Ureter (tissue), 1 donor: Measurements from ENCODE around the gene MAGI1. TPM values are rescaled to one million over a fixed set of nuclear protein-coding genes. Genes with fewer than 3 reads are reported as not detected.

Experiments
- DNase-seq: peaks from one replicate; pipeline ENCODE4 v3.0.0-alpha.2; 2020; ENCODE audit warnings: low spot score
- total RNA-seq: library from RNA; stranded (reverse); gene quantifications from one replicate; pipeline ENCODE4 v1.2.4, GENCODE V29; 2023
- donor health status: DM: yes; HTN: yes; CAD: no.

Gene MAGI1
- total RNA-seq, 1 donor from 2014 or later = 45.5 TPM

DNA sequence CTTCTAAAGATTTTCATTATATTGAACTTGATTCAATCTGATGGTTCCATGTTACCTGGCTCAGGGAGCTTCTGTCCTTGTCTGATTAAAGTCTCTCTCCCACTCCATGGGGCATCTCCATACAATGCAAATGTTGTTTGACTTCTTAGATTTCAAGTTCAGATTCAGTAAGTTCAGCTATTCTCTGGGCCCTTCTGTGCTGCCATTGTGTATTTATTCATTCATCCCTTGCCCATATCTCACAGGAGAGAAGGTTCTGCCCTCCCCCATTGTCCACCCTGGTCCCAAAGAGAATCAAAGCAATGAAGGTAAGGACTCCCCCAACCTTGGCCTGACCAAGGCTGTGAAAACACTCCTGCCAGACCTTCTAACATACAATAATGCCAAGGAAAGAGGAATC is 669.9 kb downstream of the MAGI1 start:
- DNase-seq = no peak

DNA sequence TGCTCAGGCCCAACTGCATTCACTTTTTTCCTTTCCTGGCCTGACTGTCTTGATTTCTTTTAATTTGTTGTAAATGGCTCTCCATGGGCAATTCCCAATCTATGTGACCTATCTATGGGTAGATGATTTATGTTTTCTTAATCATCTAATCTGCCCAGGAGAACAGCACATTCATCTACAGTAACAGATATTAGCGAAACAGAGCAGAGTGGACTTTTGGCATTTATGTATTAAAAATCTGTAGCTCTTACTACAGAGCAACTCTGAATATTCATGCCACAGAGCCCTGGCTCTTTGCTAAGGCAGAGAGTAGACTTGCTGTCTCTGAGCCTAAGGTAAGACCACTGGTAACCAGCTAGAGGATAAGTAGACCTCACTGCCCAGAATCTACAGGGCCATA is 676.0 kb downstream of the MAGI1 start:
- no peak for DNase-seq

DNA sequence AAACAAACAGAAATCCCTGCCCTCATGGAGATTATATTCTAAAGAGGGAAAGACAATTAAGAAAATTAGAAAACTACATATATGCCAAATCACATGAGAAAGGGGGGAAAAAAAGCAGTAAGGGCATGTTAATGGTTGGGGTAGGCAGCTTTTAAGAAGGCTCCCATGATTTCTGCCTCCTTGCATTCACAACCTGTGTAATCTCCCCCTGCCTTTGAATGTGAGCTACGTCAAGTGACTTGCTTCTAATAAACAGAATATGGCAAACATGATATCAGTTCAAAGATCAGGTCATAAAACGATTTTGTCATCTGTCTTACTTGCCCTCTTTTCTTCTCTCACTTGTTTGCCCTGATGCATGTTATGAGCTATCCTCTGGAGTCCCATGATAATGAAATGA is 677.3 kb downstream of the MAGI1 start:
- DNase-seq = no peak

DNA sequence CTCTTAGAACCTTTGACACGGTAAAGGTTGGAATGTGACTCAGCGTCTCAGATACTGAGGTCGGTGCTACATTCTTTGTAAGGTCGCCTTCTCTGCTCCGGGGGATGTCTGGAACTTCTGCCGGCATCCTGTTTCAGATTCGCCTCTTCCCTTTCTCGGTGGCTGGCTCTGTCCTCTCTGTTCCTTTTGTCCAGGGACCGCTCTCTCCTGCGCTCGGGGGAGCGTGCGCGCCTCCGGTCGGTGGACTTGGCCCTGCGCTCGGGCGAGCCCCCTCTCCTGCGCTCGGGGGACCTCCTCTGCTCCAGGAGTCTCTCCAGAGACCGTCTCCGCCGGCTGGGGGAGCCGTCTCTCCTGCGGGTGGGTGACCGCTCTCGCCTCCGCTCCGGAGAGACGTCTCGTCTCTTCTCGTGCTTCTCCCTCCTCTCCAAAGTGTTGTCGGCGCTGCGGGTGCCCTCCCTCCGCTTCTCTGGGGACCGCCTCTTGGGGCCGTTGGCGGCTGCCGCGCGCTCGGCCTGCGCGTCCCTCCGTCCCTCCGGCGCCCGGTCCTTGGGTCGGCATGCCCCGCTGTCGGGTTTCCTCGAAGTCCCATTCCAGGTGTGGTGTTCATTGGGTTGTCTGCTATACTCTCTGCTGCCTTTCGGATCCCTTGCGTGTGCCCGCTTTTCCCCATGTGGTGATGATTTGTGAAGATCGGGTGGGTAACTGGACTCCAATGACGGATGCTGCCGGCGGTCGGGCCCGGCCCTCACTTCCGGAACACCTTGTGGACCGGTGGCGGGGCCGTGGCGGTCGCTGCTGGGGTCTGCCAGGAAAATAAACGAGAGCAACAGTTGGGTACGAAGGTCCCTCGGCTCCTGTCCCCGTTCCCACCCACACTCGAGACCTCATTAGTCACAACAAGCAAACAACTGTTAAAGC is 682.1 kb downstream of the MAGI1 start:
- DNase-seq = no peak

DNA sequence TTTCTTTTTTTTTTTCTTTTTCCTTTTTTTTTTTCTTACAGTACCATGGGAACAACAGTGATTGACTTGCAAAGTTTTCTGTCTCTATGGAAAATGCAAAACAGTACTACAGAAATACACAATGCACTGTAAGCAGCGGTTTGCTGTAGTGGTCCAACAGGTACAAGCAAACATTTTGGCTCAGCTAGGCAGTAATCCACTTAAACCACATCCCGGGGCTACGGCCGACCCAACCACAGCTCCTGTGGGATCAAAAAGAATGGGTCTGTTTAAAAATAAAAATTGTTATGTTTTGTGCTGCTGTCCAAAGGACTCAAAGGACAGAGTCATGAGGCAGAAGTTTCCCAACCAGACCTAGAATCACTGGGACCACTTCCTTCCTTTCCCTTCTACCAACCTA is 683.8 kb downstream of the MAGI1 start:
- no peak for DNase-seq

DNA sequence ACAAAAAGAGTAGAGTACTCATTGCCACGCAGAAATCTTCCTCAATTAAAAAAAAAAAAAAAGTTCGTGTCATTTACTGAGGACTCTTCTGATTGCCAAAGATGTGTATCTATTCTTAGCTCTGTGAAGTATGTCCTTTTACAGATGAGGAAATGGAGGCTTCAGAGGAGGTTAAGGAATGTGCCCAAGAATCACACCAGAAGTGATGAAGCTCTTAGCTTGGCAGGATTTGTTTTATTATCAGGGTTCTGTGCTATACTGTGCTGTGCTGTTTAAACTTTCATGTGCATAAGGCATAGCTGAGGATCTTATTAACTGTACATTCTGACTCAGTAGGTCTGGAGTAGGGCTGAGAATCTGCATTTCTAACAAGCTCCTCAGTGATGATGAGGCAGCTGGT is 685.8 kb downstream of the MAGI1 start:
- no peak for DNase-seq

DNA sequence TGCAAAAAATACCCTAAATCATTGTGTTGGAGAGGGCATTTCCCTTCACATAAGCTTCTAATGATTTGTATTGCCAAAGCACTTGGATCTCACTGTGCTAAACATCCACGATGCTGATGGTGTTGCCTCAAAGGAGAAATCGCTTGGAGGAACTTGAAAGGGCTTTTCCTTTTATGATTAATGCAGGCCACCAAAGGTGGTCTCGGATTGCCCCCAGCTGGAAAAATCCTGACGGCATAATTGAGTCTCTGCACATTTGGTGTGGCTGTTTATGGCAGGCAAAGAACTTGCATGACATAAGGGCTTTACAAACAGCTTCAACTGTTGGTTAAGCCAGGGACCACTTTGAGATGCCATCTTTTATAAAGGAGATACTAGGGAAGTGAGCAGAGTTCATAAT is 687.0 kb downstream of the MAGI1 start:
- no peak for DNase-seq

DNA sequence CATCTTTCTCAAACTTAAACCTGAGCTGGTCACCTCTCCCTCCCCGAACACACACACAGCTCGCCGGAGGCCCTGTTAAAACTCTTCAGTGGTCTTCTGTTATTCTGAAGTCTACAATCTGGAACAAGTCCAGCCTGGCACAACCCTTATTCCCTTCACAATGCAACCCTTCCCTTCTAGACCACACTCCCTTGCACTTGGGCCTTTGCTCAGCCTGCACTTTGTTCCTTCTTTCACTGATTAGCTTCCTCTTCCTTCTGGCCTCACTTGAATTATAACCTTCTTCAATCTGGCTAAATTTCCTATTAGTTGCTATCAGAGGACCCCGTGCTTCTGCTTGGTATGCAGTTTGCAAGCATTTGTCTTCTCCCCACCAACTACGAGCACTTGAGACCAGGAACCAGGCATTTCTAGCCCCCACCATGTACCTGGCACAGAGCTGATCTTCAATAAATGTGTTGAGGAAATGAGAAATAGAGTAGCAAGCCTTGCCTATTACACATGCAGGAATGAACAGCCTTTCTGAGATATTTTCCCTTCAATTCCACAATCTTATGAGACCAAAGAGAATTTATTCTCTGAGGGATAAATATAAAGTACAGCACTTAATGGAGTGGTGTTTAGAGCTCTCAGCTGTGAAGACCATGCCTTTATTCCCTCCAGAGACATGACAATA is 687.8 kb downstream of the MAGI1 start:
- no peak for DNase-seq

DNA sequence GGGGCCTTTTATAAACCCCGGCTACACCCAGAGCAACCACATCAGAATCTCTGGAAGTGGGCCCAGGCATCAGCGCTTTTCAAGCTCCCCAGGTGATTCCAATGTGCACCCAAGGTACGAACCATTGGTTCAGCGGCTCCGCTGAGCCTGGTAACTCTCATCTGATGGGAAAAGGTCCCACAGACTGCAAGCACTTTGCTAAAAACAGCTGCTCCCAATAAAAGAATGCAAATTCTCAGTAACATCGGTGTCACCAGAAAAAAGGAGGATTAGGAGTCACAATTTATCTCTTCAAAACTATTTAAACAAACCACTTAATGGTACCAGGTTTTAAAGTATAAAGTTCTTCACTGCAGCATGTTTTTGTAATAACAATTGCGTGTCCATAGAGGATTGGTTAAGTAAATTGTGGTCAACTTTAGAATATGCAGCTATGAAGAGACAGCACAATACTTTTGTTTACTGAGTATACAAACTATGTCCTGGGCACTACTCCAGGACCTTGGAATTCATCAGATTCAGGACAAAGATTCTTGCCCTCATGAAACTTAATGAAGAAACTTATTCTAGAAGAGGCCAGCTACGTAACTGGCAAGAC is 690.2 kb downstream of the MAGI1 start:
- no peak for DNase-seq

DNA sequence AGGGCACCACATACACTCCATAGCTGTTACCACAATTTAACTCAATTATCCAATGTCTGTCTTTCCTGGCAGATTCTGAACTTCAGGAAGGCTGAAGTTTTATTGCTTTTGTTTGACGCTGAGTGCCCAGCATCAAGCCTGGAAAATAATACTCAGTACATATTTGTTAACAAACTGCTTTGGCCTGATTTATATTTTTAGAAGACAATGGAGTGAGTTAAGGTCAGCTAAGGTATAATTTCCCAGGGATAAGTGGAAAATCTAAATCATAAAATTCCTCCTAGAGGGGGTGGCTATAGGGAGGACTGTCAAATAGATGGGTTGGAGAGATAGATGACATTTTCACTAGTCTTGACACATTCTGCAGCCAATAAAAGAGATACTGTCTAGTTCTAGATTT is 691.6 kb downstream of the MAGI1 start:
- no peak for DNase-seq

DNA sequence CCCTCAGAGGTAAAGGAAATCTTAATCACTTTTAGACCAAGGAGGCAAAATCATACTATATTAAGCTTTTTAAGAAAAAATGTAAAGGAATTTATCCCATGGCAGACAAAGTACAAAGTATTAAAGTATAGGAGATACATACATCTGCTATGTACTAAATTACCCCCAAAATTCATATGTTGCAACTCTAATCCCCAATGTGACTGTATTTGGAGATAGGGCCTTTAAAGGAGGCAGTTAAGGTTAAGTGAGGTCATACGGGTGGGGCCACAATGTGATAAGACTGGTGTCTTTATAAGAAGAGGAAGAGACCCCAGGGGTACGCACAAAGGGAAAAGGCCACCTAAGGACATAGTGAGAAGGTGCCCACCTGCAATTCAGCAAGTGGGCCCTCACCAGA is 693.9 kb downstream of the MAGI1 start:
- no peak for DNase-seq

DNA sequence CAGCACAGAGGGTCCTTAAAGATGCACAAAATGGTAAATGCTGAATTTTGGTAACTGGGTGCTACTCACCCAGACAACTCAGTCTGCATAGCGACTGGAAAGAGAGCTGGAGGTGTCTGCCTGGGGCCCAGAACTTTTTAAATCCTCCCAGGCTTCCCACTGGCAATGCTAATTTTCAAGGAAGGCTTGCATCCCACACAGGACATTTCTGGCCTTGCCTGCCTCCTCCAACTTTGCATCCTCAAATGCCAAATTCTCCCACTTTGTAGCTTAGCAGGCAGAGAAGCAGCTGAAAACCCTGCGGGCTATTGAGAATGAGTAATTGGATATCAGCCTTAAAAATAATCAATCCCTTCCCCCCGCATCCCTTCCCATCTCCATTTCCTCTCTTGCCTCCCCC is 694.3 kb downstream of the MAGI1 start:
- DNase-seq = no peak

DNA sequence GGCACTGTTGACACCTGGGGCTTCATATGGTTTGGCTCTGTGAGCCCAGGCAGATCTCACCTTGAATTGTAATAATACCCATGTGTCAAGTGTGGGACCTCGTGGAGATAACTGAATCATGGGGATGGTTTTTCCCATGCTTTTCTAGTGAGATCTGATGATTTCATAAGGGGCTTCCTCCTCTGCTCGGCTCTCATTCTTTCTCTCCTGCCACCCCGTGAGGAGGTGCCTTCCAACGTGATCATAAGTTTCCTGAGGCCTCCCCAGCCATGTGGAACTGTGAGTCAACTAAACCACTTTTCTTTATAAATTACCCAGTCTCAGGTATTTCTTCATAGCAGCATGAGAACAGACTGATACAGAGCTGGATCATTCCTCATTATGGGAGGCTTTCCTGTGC is 695.0 kb downstream of the MAGI1 start:
- no peak for DNase-seq

DNA sequence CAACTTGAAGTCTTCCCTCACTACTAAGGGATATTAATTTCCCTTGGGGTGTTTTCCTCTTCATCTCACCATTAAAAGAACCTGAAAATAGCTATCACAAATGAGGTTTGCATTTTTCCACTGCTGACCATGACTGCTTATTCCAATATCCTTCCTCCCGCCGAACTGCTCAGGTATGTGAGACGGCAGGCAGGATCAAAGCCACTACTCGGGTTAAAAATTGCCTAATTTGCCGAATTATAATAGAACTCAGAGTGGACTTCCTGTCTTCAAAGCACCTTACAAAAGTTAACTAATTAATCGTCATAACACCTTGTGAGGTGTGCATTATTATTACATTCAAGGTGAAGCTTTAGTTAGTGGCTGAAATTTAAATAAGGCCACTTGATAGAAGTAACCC is 695.7 kb downstream of the MAGI1 start:
- DNase-seq = no peak

DNA sequence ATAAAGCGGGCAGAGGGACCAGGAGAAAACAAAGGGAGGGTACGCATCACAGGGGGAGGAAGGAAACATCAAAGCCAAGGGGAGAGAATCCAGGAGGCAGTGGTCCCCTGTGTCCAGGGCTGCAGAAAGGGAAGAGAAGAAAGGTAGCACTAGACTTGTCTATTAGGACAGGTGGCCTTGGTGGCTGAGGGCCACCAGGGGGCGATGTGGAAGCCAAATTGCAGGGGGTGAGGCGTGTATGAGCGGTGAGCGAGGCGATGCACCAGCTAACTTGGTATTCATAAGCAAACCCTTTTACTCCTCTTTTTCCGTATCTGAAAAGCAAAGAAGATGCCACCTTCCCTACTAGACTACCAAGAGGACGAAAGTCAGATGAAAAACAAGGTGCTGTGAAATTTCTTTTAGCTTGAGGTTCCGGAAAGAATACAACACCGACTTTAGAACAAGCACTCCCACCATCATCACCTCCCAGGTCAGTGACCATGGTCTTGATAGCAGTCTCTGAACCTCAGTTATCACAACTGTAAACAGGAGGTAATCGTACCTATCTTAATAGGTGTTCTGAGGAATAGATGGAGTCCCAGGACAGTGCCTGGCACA is 696.5 kb downstream of the MAGI1 start:
- no peak for DNase-seq

DNA sequence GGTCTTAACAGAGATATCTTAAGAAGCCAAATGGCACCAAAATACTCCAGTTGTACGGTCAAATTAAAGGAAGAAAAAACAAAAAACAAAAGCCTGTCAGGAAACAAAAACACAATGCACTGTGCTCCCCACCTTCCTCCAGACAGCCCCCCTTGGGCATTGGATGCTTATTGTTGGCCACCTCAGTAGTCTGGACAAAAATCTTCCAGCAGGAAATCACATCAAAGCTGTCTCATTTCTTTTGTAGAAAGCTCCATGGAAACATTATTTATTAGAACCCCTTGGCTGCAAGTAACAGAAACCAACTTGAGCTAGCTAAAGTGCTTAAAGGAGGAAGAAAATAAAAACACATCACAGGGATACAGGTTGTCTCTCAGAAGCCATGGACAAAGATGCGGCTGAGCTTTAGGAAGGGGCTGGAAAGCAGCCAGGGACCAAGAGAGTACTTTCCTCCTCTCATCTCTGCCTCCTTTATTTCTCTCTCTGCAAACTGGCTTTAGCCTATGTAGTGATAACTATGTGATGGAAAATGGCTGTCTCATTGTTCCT is 699.5 kb downstream of the MAGI1 start:
- DNase-seq = no peak

DNA sequence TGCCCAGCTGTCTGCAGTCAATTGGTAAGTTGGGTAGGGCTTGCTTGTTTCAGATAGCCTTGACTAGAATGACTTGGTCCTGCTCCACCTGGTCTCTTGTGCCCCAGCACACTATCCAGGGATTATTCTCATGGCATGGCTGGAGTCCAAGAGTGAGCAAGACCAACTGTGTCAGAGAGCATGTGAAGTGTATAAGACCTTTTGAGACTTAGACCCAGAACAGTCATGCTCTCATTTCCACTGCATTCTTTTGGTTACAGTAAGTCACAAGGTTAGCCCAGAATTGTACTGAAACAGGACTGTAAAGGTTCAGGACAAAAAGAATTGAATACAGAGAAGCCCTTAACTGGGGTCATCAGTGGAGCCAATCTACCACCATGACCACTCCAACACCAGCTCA is 700.1 kb downstream of the MAGI1 start:
- no peak for DNase-seq

DNA sequence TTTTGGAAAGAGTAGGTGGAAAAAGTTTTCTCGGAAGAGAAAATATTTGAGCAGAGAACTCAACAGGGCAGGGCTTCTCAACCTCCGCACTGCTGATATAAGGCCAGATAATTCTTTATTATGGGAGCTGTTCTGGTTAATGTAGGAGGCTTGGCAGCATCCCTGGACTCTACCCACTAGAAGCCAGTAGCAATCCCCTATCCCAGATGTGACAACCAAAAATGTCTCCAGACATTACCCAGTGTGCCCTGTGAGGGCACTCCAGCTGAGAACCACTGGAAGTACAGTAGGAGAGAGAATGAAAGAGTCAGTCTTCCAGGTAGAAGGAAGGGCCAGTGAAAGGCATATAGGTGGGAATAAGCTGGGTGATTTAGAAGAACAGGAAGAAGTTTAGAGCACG is 703.1 kb downstream of the MAGI1 start:
- DNase-seq = no peak

DNA sequence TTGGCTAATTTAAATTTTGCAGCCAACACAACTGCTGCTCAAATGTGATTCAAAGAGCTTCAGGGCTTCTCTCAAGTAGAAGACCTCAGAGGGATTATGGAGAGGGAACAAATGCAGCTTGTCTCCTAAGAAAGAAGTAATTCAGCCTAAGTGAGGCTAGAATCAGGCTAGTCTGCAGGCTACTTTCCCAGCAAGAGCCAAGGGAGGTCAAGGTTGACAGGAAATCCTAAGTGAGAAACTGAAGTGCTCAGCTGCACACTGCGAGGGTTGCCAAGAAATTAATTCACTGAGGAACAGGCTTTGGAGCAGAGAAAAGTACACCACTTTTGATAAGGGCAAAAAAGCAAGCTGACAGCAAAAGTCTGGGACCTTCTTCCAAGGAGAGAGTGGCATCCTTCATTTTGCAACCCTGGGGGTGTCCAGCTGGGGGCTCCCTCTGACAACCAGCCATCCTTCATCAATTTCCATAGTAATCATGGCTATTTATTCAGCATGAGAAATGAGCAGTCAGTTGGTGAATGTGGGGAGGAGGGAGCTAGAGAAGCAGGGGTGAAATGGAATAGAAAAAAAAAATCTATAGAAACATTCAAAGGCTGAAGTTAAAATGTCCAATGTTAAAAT is 704.6 kb downstream of the MAGI1 start:
- no peak for DNase-seq

DNA sequence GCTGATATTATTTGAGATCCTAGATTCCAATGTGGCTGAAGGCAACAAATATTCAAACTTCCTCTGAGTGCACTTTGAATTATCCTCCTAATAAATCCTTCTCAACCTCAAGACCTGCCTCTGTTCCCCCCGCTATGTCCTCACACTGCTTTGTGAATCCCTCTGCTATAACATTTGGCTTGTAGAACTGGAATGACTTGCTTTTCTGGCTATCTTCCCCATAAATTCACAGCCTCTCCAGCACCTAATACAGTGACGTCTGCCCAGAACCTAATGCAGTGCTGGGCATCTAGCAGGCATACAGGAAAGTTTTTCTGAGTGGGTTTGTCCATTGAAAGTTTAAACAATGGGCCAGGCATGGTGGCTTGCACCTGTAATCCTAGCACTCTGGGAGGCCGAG is 707.0 kb downstream of the MAGI1 start:
- no peak for DNase-seq

DNA sequence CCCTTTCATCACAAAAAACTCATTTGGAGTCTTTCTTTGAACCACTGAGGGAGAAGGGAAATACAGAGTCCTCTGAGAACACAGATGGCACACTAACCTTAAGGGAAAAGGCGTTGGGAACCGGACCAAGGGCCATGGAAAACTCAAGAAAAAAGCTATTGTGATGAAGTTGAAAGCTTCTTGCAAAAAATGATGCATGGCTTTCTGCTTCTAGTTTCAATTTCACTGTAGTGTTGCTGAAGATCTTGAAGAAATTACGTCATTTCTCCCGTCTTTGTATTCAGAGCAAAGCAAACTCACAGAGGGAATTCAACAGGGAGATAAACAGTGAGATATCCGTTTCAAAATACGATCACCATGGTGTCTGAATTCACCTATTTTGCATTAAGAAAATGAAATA is 708.6 kb downstream of the MAGI1 start:
- DNase-seq = no peak

DNA sequence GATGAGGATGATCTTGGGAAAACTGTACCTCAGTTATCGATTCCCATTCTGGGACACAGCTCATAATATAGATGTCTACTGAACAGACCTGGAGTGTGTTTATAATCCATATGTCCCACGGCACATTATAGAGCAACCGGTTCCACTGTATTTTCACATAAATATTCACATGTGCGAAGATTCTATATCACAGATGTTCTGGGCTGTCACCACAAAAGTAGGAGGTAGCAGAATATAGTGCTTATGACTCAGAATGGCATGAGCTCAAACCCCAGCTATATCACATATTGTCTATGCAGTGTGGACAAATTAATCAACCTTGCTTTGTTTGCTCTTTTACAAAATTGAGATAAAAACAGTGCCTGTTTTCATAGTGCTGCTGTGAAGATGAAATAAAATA is 710.6 kb downstream of the MAGI1 start:
- DNase-seq = no peak
